GM23338 (cell line): ENCODE data around the gene GP1BB.

Source experiments
- CREB1 ChIP-seq: fragments of 250-450 bp; sonication (Bioruptor Pico); IDR thresholded peaks from 2 replicates; pipeline ENCODE4 v1.5.0; 2020; ENCODE audit warnings: low read depth, mild to moderate bottlenecking, moderate library complexity
- CTCF ChIP-seq, 2 experiments: fragments of 200-600 bp in 1 of 2; sonication (generic) in 1 of 2; conservative IDR thresholded peaks; 2 replicates each; pipeline versions ENCODE4 v1.5.1 to v1.6.1; 2016 to 2017; ENCODE audit warnings: antibody characterized with exemption in 2 of 2, low read depth in 2 of 2, mild to moderate bottlenecking in 2 of 2, moderate library complexity in 1 of 2
- ETS1 ChIP-seq: IDR thresholded peaks from 2 replicates; pipeline ENCODE4 v1.6.1; 2016; ENCODE audit warnings: antibody characterized with exemption
- EZH2 ChIP-seq: fragments of 200-600 bp; sonication (generic); IDR thresholded peaks from one replicate; pipeline ENCODE4 v1.8.0; 2017; ENCODE audit warnings: antibody characterized with exemption, mild to moderate bottlenecking, low read depth; ENCODE audit not compliant: unreplicated experiment
- EZH2phosphoT487 ChIP-seq: fragments of 200-600 bp; sonication (generic); IDR thresholded peaks from one replicate; pipeline ENCODE4 v1.8.1; 2018; ENCODE audit warnings: antibody characterized with exemption; ENCODE audit not compliant: unreplicated experiment
- JUNB ChIP-seq: IDR thresholded peaks from one replicate; pipeline ENCODE4 v1.6.1; 2016; ENCODE audit warnings: antibody characterized with exemption; ENCODE audit not compliant: unreplicated experiment
- NANOG ChIP-seq: IDR thresholded peaks from 2 replicates; pipeline ENCODE4 v1.6.1; 2016; ENCODE audit warnings: antibody characterized with exemption, borderline replicate concordance
- POLR2AphosphoS5 ChIP-seq: IDR thresholded peaks from 2 replicates; pipeline ENCODE4 v1.6.1; 2016; ENCODE audit warnings: antibody characterized with exemption, low read depth
- REST ChIP-seq: IDR thresholded peaks from one replicate; pipeline ENCODE4 v1.6.1; 2018; ENCODE audit warnings: antibody characterized with exemption; ENCODE audit not compliant: unreplicated experiment
- STAT1 ChIP-seq: IDR thresholded peaks from one replicate; pipeline ENCODE4 v1.6.1; 2016; ENCODE audit warnings: antibody characterized with exemption; ENCODE audit not compliant: unreplicated experiment
- ZNF114 ChIP-seq: fragments of 250-450 bp; sonication (Bioruptor Pico); IDR thresholded peaks from 2 replicates; pipeline ENCODE4 v1.5.0; 2020; ENCODE audit warnings: mild to moderate bottlenecking, moderate library complexity

- TF ChIP-seq CTCF (conservative IDR thresholded peaks at IDR 0.05; ENCODE audit: low read depth in 2 of 2) (0 out of 4 replicates have a peak, but pooled peaks of 1 of the 2 experiments have one; percentile 8), EZH2 (no peak), JUNB (no peak), REST (no peak), NANOG (no peak), EZH2phosphoT487 (no peak), POLR2AphosphoS5 (no peak), ETS1 (no peak), CREB1 (CRISPR knock-in tag) (no peak), ZNF114 (CRISPR knock-in tag) (no peak), STAT1 (no peak)
These were observed 16.6 kb downstream of the GP1BB start for GRCh38 chr22:19739911-19740449.
